ENCODE measurements around the gene YJEFN3.

YJEFN3 gene

DNA sequence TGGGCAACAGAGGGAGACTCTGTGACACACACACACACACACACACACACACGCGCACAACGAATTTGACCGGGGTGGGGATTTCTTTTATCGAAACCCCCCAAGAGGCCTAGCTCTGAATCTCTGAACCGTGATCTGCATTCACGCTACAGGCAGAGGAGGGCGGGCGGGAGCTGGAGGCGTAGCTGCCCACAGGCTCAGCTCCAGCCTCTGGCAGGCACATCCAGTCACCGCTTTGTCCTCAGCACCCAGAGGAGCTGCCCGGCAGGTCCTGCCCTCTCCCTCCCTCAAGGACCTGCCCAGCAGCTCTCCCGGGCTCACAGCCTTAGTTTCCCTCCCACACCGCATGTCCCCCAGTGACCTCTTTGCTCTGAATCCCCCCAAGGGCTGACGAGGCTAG is 29.3 kb downstream of the YJEFN3 start:
- DNase-seq: no peak

DNA sequence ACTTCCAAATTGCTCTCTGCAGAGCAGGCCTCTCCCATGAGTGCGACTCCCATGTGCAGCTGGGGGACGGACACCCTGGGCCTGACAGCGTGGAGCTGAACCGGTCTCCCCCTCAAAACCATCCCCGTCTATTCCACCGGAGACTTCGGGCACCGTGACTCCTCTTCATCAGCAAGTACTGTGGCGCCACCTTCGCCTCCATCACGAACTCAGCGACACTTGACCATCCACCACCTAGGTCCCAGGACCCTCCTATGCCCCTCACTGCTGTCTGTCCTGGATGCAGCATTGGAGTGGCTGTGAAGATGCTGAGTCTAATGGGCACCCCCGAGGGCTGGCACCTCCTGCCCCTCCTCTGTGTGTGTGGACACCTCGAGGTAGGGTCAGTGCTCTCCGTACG is 29.9 kb downstream of the YJEFN3 start:
- DNase-seq: no peak

DNA sequence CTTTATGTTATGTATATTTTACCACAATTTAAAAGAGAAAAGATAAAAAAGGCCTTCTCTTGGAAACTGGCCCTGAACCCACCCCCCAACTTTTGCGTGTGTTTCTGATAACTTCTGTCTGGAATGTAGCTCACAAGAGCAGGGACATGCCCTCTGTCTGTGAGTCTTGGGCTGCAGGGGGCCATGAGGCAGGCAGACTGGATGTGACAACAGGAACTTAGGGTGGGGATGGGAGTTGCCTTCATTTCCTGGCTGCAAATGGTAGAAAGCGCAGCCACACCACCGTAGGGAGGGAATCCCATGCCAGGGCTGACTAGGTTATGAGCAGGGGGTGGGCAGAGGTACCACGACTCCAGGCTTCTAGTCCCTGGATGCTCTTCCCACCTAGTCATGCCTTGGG is 31.2 kb downstream of the YJEFN3 start:
- DNase-seq: no peak

DNA sequence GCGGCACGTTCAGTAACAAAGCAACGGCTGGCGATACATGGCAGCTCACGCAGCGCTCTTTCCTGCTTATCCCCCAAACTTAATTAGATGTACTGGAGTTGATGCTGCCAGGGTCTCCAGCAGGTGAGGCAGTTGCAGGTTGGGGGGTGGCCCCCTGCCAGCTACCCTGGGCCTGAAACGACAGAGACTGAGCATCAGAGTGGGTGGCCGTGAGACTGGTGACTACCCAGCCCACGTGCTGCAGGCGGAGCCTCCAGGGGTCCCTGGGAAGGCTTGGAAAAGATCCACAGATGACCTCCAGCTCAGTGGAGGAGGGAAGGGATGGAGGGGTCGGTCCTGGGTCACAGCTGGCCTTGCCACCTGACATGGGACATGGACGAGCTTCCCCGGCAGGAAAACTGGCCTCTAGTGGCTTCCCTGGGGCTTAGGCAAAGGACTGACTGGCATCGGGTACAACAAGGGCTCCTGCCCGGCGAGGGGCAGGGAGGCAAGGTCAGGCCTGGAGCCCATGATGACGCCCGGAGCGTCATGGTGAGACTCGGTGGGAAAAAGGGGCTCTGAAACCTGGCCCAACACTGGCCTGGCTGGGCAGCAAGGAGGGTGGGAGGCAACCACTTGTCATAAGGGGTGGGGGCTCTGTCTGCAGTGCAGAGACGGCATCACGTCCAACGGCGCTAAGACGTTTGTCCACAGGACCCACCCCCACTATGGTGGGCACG is 33.4 kb downstream of the YJEFN3 start:
- no peak for DNase-seq

DNA sequence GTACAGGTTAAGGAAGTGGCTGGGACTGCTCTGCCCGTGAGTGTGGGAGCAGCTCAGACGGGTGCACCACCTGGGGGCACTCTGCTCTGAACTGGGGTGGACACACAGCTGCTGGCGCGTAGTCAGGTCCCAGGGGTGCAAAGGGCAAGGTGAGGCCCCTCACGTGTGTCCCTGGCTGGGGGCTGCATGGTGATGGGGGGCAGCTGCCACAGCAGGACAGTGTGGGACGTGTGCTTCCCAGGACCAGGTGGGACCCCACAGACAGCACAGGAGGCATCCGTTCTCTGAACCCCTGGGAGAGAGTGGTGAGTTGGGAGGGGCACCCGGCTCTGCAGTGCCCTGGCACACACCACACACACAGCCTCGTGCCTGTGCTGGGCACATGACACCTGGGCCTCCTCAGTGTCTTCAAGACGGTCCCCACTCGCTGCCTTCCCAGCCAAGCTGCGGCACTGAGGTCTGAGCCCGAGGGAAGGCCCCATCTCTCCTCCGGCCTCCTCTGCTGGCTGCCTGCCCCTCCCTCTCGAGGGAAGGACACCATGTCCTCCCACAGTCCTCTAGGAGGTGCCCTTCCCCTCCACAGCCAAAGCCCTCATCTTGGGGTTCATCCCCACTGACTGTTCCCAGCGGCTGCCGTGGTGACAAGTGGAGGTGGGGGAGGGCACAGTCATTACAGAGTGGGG is 34.1 kb downstream of the YJEFN3 start:
- no peak for DNase-seq

DNA sequence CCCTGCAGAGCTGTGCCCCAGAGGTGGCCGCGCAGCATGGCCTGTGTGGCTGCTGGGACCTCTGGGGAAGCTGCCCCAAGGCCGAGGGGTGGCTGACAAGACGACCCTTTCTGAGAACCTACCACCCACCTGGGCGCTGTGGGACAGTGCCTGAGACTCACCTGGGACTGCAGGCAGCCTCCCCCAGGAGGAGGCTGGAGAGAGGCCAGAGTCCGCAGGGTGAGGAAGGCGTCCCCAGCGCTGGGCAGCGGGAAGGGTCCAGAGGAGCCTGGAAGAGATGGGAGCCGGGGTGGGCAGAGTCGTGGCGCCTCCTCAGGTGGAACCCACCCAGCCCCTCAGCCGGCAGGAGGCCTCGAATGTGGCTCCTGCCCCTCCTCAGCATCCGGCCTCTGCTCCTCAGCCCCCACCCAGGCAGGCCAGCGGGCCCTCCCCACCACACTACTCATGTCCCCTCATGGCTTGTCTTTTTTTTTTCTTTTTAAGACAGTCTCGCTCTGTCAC is 34.7 kb downstream of the YJEFN3 start:
- DNase-seq: no peak

DNA sequence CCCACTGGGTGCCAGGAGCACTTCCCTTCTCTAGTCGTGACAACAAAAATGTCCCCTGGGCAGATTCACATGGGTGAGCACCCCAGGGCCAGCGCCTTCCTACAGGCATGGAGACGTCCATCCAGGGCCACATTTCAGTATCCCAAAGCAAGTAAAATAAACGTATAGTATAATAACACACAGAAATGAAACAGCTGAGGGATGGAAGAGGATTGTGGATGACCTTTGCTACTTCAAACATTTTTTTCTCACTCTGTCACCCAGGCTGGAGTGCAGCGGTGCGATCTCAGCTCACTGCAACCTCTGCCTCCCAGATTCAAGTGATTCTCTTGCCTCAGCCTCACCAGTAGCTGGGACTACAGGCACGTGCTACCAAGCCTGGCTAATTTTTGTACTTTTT is 37.6 kb downstream of the YJEFN3 start:
- no peak for DNase-seq

DNA sequence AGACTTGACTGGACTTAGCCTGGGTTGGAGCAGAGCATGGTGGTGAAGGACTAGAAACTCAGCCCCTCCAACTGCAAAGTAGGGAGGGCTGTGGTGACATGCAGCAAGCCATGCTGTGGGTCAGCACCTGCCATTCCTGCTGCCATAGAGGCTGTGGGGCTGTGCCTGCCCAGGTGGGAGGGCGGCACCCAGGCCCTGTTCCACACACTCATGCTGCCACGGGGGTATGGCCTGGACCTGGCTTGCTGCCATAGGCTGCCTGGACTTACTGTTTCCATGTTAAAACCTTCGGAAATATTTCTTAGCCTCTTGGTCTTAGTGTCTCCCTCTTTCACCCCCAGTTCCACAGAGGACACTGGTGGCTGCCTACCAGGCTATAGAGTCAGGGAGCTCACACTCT is 38.7 kb downstream of the YJEFN3 start:
- DNase-seq: no peak

DNA sequence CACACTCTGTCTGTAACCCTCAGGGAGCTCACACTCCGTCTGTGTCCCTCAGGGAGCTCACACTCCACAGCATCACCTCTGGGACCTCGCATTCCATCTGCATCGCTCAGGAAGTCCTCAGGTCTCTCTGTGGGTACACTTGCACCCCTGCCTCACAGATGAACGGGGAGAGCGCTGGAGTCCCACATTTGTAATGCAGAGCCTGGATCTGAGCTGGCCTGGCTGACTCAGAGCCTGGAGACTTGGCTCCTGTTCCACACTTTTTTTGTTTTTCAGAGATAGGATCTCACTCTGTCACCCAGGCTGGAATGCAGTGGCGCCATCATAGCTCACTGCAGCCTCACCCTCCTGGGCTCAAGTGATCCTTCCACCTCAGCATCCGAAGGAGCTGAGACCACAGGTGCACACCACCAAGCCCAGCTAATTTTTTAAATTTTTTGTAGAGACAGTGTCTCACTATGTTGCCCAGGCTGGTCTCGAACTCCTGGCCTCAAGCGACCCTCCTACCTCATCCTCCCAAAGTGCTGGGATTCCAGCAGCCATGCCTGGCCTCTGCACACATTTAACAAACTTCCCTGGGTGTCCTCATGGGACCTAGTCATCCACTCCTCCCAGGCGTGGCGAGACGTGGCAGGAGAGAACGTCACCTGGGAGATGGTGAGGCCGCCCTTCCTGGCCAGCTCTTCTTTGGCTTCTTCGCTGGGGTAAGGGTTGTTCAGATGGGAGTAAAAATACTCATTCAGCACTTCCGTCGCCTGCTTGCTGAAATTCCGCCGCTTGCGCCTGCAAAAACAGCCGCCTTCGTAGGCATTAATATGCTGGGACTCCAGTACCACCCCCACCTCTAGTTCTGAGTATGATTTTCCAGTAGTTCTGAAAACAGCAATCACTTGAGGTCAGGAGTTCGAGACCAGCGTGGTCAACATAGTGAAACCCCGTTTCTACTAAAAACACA is 40.4 kb downstream of the YJEFN3 start:
- DNase-seq: no peak

DNA sequence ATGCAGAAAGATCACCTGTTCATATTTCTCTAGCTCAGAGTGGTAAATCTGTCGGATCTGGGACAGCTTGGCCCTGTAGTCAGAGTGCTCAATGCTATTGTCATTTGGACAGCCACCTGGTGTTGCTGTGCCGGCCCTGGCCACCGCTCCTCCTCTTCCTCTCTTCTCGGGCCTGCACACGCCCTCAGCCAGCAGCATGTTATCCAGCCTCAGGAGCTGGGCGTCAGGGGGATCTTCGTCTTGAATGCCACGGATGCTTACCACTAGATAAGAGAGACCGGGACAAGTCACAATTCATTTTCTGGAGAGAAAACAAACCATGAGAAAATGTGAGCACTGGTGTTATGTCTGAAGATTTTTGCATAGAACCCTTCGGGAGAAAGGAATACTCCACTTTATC is 41.9 kb downstream of the YJEFN3 start:
- DNase-seq: no peak

DNA sequence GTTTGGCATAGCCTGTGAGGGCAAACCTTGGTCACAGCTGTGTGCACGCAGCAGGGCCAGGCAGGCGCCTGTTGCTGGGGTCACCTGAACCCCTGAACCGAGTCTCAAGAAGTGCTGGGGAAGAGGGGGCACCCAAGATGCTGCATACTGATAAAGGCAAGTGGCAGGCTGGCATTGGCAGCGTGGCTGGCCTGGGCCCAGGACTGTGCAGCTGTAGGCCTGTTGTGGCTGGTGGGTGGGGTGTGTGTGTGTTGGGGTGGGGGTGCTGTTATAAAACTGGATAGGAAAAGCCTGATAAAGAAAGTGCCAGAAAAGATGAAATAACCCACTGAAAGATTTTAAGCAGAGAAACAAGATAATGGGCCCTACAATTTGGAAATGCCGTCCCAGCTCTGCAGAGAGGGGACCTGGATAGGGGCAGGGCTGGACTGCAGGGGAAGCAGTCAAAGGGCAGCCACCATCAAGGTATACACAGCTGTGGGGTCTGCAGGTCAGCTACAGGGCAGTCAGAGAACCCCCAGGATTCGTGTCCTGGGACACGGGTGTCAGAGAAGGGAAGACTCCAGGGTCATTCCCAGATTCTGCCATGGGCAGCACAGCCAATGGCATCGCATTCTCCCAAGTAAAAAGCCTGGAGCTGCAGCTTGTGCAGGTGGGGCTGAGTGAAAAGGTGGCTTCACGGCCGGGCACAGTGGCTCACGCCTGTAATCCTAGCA is 42.5 kb downstream of the YJEFN3 start:
- no peak for DNase-seq

DNA sequence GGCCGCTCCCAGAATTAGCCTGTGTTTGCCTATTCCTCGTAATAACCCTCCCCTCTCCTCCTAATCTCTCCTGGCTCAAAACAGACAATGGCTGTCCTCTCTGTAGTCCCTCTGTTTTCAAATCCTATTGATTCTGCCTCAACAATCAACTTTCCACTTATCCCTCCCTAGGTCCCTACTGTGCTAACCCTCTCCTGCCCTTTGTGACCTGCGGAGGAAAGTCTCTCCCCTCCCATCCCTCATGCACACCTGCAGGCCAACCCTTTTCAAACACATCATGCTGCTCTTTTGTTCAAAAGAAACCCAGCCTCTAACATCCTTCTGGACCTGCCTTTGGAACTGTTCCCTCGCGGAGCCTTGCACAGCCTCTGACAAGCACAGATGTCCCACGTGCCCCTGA is 46.7 kb downstream of the YJEFN3 start:
- DNase-seq: peak; percentile 98

DNA sequence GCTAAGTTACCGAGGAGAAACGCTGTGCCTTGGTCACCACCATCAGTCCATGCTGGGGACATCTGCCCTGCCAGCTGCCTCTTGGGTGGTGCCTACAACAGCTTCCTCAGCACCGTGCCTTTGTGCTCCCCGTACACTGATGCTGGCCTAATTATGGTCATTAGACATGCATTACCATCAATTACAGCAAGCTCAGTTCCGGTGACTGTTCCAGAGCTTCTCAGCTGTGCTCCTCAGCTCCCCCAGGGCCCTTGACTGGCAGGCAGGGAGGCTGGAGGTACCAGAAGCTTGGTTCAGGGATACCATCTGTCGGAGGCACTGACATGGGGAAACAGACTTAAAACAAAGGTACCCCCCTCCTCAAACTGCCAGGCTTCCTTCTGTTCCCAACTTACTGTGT is 49.5 kb downstream of the YJEFN3 start:
- peak; percentile 99 for DNase-seq

DNA sequence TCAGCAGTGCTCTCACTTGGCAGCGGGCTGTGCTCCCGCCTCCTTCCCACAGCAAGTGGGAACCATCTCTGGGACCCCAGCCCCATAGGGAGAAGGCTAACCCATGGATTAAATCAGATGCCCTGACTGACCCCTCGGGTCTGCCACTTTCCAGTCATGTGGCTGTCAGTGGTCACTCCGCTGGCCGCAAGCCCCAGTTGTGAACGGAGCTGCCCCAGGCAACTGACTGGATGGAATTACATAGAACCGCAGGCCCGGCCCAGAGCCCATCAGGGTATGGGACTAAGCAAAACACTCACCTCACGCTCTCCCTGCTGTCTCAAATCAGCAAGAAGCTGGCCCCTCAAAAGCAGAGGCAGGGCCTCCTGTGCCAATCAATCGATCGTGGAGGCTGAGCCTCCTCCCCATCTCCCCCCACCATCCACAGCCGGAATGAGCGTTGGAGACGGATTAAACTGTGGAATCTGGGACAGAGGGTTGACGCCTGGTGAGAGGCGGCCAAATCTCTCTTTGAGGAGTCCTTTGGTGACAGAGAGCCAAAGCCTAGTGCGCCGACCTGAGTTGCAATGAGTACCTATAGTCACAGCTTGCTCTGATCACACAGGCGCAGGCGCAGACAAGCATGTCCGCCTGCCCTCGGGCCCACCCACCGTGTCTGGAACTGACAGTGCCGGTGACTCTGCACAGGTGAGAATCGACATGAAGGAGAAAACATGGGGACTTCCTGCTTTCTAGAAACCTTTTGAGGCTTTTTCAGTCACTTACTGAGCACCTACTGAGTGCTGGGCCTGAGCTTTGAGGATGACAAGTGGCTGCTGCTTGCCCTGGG is 51.0 kb downstream of the YJEFN3 start:
- no peak for DNase-seq

DNA sequence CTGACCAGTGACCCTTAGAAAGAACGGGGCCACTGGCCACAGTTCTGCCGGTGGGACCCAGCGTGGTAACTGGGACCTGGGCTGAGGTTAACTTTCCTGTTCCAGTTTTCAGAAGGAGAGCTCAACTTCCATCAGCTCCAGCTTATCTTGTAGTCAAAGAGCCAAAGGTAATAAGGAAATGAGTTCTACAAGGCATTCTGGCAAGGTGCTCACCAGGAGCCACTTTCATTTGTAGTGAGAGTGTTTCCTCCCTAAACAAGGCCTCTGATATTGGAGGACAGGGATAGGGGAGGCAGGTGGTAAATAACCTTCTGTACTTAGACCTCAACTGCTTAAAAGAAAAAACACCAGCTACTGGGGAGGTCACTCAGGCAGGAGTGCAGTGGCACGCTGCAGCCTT is 51.7 kb downstream of the YJEFN3 start:
- DNase-seq: no peak

DNA sequence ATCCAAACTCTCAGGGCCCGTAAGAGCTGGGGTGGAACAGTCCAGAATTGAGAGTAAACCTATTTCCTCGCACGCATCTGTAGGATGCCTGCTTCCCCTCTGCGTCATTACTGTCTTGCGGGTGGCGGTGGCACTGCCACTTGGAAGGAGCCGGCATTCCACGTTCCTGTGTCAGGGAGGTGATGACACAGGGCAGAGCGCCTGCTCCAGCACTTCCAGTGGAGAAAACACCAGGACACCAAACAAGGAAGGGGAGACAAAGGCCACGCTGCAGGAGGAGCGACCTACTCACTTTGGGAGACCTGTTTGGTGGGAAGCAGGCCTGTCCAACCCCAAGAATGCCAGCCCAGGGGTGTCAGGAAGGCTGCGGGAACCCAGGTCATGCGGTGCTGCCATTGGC is 52.7 kb downstream of the YJEFN3 start:
- no peak for DNase-seq

DNA sequence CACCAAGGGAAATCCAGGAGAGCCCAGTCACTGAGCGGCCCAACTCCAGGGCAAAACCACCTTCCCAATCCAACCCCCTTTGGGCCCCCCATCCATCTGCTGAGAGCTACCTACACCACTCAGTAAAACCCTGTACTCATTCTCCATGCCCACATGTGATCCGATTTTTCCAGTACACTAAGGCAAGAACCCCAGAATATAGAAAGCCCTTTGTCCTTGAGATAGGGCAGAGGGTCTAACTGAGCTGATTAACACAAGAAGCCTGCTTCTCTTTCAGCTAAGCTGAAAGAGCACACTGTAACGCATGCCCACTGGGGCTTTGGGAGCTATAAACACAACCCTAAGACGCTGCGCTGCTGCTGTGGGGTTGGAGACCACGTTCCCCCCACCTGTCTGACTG is 53.8 kb downstream of the YJEFN3 start:
- DNase-seq: no peak

DNA sequence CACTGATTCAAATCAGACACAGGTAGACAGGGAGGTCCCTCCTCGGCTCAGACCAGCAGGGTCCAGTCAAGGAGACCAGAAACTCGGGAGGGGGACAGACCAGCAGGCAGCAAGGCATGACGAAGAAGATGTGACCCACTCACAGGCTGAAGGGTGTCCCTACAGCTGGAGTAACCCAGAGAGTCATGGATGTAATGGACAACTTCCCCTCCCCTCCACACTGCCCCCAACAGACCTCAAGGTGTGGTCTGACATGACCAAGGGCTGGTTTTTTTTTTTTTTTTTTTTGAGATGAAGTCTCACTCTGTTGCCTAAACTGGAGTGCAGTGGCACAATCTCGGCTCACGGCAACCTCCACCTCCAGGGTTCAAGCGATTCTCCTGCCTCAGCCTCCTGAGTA is 55.6 kb downstream of the YJEFN3 start:
- DNase-seq: no peak

All from NCI-H69 (cell line).